Stimulated activated CD4-positive, alpha-beta T cell treated with anti-CD3 and anti-CD28 coated beads, Interleukin-2, amount 100 ng/mL, for 24 hours (primary cell): ENCODE results near the gene SEL1L2.

ENCODE experiments used
- DNase-seq, 2 donors: peaks; one replicate each; pipeline ENCODE4 v3.0.0-alpha.2; 2020

The SEL1L2 gene

DNA sequence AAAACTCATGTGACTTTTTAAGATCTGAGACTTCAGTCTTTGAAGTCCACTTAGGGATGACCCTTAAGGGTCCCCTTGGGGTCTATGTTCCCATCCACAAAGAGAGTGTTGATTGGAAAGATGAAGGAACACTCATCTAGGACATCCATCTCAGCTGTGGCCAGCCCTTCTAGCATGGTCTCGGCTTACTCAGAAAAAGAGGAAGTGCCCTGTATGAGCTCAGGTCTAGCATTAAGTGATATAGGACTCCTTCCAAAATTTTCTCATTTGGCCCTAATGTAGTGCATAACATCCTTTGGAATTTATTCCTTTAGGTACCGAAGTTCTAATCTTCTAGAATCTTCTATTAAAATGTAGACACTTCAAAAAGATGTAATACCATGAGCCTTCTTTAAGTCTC, 128.2 kb downstream of the SEL1L2 start:
- no peak for DNase-seq

DNA sequence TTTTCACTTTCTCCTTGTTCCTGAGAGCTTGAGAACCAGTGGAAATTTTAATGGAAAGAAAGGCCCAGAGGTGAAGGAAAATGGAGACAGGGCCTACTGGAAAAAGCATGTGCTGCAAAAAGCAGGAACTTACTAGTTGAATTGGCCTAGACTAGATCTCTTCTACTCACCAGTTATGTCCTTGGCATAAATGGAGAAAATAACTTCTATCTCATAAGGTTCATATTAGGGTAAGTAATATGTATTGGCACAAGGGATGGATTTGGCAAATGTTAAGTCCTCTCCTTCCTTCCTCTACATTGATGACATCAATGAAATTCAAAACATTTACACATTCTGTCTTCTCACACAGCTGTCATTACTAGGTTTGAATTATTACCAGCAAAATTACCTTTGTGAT, 131.5 kb downstream of the SEL1L2 start:
- no peak for DNase-seq

DNA sequence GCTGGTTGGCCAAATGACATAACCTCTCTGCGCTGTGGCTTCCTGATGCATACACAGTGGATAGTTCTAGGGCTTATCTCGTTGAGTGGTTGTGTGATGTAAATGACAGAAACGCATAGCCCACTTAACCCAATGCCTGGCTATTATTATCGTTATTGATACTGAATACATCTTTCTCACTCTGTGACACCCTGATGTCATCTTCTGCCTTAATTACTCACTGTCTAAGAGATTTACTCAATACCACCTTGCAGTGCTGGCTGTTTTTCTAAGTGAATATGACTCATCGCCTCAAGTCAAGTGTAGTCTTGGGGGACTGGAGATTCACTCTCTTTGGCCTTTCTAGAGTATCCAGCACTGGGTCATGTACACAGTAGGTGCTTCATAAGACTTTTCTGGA, 132.0 kb downstream of the SEL1L2 start:
- DNase-seq: no peak

DNA sequence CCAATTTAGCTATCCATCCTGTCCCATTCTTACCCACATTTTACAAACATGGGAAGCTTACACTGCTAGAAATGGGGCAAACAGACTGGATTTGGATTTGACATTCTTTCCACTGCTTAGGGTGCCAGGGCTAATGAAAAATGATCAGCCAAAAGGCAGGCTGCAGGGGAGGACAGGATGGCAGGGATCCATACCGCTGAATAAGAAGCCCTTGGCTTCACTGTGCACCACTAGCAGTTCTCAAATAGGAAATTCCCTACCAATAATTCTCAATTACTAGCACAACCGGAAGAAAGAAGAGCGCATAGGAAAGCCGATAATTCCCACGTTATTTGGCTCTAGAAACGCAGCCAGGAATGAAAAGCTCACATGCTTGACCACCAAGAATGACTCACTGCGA, 132.5 kb downstream of the SEL1L2 start:
- no peak for DNase-seq

DNA sequence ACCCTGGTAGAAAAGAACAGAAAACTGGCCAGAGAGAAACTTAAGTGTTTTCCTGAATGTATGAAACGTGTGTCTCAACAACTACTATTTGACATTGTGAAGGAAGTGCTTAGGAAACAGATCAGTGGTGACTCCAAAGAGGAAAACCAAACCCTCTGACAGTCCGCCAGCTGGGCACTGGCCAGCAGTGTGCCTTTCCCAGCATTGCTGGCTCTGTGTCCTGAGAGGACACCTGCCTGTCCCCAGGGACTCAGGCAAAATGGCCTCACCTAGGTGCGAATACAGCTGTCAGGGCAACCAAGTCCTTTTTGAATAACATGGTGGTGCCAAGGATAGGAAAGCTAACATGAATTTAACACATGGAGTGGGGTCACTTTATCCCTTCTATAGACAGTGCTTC, 133.1 kb downstream of the SEL1L2 start:
- no peak for DNase-seq

DNA sequence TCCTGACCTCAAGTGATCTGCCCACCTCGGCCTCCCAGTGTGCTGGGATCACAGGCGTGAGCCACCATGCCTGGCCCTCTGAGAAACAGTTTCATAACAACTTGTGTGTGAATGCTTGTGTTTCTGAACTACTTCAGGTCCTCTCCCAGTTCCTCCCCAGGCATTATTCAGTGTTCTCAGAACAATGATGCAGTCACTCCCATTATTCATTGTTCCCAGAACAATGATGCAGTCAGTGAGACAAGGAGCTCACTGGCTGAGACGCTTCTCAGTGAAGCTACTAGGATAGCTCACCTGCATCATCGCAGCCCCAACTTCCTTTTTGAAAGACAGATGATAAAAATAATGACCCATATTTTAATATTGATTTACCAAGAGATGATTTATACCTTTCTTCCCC, 134.1 kb downstream of the SEL1L2 start:
- DNase-seq: no peak

DNA sequence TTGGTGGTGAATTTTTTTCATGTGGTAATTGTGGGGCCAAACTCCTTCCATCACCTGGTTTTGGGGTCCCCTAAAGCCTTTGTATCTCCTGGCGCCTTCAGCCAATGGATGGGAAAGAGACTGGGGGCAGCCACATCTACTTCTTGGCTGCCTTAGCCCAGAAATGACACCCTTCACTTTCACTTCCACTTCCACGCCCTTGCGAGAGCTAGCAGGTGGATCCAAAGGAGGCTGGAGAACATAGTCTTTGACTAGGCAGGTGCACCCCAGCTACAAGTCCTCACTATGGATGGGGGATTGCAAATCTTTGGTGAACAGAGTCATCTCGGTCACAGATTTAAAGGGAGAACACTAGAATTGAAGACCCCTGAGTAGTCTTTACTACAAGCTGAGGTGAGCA, 134.8 kb downstream of the SEL1L2 start:
- no peak for DNase-seq

DNA sequence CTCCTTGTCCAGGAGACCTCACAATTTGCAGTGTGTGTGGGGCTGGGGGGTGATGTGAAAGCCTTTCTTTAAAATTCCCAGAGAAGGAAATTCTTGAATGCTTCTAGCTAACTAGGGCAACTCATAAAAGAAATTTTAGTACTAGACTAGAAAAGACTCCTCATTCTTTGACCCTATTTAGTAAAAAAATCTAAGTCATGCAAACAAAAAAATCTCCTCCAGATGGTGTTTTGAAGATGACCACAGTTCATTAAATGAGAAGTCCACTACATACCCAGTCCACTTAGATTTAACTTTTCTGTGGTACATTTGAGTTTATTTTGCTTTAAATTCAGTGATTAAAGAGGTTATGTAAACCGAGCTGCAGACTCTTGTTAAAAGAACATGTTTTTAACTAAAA, 138.1 kb downstream of the SEL1L2 start:
- DNase-seq: no peak

DNA sequence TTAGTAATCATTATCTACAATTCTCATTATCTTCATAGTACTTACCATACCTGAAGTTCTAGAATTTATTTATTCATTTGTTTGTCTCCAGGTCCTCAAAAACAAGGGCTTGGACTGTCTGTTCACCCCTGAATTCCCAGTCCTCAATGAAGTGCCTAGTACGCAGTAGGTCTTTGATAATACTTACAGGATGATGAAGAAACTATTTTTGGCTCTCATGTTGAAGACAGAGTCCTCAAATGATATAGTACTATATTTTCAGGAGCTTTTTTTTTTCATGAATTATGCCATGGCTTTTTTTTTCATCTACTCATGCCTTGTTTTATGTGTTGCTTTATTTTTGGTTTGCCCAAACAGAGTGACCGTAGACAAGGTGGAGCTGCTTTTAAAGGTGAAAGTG, 139.1 kb downstream of the SEL1L2 start:
- no peak for DNase-seq

DNA sequence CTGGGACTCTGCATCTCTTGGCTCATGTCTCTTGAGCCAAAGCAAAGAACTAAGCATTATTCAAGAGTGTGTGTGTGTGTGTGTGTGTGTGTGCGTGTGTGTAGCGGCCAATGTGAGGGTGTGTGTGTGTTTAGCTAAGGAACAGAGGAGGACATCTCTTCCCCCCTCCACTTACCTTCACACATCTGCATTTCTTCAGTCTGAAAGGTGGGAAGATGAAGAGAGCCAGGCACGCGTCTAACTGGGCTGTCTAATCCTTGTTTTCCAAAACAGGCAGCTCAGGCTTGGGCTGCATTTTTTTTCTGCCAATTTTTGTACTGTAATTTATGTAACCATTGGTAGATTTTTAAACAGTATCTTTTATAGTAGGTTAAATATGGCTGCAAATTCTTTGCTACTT, 146.1 kb downstream of the SEL1L2 start:
- no peak for DNase-seq

DNA sequence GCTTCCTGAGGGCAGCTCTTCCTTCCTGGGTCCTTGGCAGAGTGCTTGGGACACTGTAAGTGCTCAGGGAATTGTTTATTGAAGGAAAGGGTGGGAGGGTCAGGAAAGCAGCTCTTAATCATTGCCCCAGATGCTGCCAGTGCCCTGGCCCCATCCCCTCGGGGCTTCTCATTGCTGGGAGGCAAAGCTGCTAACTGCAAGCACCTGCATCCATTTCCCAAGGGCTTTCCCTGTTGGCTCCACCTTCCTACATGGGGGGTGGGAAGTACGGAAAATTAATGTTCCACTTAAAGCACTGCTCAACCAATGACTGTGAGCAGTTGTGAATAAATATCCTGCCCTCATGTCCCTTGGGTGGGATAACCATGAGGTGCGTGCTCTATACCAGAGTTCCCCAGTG, 149.2 kb downstream of the SEL1L2 start:
- DNase-seq: no peak

DNA sequence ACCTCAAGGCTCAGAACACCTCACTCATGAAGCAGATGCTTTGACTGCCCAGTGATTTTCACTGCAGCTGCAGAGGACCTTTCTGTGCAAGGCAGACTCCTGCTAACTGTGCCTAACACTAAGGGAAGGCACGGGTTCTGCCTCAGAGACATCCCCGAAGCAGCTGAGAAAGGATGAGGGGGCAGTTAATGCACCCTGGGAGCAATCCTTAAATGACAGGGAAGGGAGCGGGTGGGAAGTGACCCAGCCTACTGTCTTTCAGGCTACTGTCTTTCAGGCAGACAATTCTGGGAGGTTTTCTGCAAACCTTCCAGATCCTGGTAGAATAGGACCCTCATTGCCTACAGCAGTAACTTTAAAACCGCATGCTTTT, 150.3 kb downstream of the SEL1L2 start:
- DNase-seq: no peak

DNA sequence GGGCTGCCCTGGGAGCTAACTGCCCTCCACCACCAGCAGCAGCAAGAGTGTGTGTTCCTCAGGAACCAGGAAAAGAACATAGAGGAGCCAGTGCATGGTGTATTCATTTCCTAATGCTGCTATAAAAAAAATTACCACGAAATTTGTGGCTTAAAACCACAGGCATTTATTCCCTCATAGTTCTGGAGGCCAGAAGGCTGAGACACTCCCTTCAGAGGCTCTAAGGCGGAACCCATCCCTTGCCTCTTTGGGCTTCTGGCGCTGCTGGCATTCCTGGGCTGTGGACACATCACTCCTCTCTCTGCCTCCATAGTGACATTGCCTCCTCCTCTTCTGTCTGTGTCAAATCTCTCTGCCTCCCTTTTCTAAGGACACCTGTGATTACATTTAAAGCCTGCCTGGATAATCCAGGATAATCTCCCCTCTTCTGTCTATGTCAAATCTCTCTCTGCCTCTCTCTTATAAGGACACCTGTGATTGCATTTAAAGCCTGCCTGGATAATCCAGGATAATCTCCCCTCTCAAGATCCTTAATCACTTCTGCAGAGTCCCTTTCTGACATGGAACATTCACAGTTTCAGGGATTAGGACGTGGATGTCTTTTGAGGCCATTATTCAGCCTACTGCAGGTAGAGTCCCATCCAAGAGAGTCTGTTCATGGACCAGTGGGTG, 150.9 kb downstream of the SEL1L2 start:
- no peak for DNase-seq

DNA sequence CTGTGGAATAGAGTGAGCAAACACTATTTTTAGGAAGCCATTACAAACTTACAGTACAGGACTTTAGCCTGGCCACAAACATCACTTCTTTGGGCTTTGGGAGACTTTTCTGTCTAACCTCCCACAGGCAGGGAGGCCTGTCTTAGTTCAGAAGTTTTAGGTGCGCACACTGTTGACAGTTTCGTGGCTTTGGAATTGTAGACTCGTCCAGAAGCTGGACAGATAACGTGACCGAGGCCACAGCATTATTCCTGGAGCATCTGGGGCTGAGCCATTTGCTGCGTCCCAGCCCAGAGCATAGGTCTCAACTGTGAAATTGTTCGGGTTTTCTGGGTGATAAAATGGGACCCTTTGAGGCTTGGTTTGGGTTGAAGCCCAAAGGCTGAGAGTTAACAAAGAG, 151.8 kb downstream of the SEL1L2 start:
- no peak for DNase-seq

DNA sequence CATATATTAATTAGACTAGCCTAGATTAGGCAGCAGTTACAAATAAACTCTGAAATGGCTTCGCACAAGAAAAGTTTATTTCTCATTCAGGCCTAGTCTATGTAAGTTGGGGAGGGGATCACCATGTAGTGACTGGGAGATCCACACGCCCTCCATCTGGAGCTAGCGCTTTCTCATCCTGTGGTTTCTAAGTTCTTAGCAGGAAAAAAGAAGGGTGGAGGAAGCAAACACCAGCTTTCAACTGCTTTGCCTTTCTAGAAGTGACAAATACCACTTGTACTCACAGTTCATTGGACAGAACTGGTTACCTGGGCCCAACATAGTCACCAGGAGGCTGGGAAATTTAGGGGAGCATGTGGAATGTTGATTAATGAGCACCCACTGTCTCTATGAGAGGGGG, 158.9 kb downstream of the SEL1L2 start:
- no peak for DNase-seq

DNA sequence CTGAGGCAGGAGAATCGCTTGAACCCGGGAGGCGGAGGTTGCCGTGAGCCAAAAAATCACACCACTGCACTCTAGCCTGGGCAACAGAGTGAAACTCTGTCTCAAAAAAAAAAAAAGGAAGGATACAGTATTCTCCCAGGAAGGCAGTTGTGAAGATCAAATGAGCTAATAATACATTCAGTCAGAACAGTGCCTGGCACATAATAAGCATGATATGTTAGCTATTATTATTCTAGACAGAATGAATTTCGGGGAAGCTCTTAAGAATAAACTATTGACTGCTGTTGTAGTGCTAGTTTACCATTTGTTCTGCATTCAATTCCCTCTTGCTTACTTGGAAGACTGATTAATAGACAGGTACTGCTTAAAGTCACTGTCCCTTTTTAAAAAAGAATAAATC, 164.9 kb downstream of the SEL1L2 start:
- no peak for DNase-seq

DNA sequence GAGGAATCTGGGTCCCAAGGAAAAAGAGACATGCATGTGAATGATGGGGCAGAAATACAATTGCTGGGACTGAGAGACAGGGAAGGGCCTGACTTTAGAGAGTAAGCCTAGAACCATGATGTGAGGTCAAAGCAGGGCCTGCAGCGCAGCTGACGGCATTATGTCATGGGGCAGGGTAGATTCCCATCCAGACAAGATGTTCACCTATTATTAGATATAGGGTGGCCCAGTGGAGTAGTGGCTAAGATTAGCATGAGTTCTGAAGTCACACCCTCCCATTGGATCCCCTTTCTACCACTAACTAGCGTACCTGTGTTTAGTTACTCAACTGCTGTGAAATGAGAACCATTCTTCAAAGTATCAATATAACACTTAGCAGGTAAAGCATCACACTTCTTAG, 166.0 kb downstream of the SEL1L2 start:
- no peak for DNase-seq

DNA sequence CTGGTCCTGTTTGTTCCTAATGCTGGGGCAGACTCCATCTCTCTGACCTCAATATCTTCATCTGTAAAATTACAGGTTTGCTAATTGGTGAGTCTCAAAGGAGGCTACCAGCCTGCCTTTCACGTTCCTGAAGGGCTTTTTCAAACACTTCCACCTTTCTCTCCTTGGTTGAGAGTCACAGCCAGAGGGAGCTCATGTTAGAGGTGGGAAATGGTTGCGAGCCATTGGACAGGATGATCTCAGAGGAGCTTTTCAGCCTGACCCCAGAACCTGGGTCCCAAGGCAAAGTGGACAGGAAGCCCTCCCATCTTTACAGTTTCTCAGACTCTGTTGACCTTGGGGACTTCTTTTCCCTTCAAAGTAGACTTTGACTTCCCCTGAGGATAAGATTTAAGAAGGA, 168.0 kb downstream of the SEL1L2 start:
- DNase-seq: no peak

DNA sequence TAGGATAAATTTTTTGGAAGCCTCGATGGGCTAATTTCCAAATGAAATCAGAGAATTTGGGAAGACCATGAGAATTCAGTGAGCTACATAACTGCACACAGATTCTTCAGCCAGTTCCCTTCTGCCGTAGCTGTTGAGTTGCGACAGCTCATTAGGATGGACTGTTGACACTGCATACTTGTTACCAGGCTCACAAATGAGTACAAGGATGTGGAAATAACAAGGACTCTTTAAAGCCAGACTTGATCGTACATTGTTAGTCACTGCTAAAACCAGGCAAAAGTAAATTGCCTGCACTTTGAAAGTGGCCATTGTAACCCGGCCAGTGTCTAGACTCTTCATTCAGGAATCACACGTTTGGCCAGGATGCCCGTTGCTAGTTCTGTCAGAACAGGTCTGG, 168.5 kb downstream of the SEL1L2 start:
- DNase-seq: no peak

DNA sequence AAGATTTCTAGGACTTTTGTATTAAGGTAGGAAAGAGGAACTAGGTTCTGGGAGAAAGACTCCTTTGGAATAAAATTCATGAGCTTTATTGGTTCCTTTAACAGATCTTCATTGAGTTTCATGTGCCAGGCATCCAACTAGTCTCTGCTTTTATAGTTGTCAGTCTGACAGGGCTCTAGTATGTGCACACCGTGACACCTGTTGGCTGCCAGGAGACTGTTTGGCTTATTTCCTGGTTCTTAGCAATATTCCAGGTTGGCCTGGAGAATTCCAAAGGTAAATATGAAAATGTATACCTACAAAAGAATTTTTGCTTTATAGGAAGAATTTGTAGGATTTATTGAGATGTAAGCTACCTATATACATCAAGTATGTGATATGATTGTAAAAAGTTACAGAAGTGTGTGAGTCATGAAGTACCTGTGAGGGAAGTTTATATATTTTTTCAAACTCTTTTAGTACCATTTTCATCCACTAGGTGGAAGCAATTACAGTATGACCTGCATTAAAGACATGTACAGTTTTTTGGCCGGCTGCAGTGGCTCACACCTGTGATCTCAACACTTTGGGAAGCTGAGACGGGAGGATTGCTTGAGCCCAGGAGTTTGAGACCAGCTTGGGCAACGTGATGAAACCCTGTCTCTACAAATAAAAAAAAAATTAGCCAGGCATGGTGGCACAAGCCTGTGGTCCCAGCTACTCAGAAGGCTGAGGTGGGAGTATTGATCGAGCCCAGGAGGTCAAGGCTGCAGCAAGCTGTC, 170.3 kb downstream of the SEL1L2 start:
- peak; percentile 6 to 24 for DNase-seq

DNA sequence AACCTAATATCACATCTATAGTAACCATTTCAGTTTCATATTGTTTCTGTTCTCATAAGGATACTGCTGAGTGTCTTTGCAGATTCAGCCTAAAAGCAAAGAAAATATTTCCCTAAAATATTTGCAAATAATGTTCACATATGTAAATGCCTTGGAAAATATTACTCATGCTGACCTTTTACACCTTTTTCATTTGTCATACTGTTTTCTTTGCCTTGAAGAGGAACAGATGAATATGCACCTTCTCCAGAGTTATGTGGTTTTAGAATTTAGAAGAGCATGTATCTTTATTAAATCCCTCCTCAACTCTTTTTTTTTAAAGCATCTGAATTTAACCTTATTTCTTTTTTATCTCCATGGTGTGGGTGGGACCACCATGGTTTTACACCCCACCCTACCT, 173.1 kb downstream of the SEL1L2 start:
- no peak for DNase-seq

DNA sequence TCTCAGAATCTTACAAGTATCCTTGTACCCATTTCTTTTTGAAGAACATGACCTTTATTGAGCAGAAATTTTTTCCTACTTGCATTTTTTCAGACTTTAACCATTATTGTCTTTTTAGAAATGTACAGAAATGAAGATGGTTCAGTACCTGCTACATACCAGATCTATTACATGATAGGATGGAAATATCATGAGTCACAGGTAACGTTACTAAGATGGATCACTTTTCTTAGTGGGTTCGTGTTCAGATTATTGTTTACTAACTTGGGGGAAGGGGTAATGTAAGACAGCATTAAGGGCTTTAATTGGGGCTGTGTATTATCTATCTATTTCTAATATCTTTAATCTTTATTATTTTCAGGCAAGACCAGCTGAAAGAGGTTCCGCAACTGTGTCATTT, 173.7 kb downstream of the SEL1L2 start:
- DNase-seq: no peak

DNA sequence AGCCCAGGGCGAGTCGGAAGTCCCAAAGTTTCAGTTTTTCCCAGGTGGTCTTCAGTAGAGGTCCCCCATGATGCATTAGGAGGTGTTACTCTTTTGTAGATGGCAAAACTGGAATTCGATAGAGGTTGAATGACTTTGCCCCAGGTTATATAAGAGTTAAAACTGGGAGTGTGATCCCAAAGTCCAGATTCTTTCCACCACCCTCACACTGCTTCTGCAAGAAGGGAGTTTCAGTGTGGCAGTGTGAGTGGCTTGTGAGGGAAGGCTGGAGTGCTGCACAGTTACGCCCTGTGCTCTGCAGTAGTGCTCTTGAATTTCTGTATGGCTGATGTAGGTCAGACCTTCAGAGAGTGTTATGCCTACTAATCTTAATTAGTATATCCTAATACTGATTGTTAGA, 175.7 kb downstream of the SEL1L2 start:
- no peak for DNase-seq

DNA sequence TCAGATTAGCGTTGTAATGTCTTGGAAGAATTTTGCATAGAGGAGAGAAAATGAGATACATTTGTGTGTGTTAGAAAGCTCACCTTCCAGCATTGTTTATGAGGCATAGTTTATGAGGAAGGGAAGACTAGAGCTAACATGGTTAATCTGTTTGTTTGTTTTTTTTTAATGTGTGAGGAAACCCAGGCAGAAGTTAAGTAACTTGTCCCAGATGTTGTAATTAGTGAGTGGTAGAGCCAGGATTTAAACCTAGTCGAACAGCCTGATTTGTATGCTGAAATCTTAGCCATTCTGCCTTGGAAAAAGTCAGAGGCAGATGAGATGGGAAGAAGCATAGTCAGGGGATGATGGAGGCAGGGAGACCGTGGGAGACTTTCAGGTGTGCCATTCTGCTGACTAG, 176.5 kb downstream of the SEL1L2 start:
- no peak for DNase-seq

DNA sequence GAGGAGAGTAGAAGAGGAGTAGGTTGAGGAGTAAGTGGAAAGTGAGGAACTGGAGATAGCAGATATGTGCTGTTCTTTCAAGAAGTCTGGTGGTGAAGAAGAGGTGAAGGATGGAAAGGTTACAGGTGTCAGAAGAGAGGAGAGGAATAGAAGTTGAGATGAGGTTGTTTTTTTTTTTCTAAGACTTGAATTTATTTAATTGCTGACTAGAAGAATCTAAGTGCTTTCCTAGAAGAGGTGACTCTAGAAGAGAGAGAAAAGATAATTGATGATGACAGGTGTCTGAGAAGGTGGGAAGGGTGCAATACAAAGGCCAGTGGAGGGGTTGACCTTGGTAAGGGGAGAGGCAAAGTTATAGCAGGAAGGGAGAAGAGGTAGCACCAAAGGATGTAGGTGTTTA, 180.0 kb downstream of the SEL1L2 start:
- DNase-seq: no peak
